Hematopoietic multipotent progenitor cell treated with erythropoietin and hydrocortisone succinate and interleukin-3 and kit ligand, for 15 days (in vitro differentiated cells): Measurements from ENCODE around the gene GCG.

ENCODE experiments used
- DNase-seq: peaks from one replicate; pipeline ENCODE4 v3.0.0-alpha.2; 2015; ENCODE audit warnings: low spot score

GCG gene

DNA sequence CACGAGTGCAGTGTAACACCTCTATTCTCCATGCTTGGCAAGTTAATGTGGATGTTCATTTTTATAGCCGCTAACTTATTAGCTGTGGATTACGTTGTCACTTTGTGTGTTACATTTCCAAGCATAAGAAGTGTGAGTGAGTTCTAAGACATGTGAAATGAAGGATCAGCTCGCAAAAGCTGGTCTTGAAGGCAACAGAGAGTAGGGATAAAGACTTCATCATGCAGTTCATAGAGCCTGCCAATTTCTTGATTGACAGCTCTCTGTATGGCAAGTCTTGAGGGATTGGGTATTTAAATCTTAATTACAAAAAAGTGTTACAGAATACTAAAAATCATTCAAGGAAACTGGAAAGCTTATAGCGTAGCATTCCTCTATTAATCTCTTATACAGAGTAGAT is 52.2 kb downstream of the GCG start:
- DNase-seq: no peak
